ENCODE data around the gene CEP85L. TPM values are rescaled to one million over a fixed set of nuclear protein-coding genes. Genes with fewer than 3 reads are reported as not detected.

The CEP85L gene
- polyA plus RNA-seq, 1 of the 3 experiments (the other 2 are of a cell fraction): 1.1 TPM

- Histone ChIP-seq H4K20me1 (ENCODE audit: insufficient read depth) (no peaks in the 10 kb centered on the region), H3K9me2 (no peaks in the 10 kb centered on the region), H2AFZ (ENCODE audit: low read depth) (no peak overlapping the region), H3K9ac (no peak overlapping the region), H3K36me3 (replicated peaks in 1 of 2; ENCODE audit: control insufficient read depth in 1 of 2, insufficient read depth in 2 of 2, low read length in 1 of 2) (no peaks in the 10 kb centered on the region), H3K27ac (ENCODE audit: low read depth in 2 of 2, low read length in 1 of 2) (no peak overlapping the region), H3K79me2 (ENCODE audit: insufficient read depth) (no peaks in the 10 kb centered on the region), H3F3A (replicated peaks; ENCODE audit: insufficient read depth) (no peaks in the 10 kb centered on the region), H3K4me2 (no peak overlapping the region), H3K4me3 (ENCODE audit: low read depth in 2 of 2, low read length in 1 of 2) (no peak overlapping the region), H3K9me3 (no peaks in the 10 kb centered on the region), H3K4me1 (ENCODE audit: control insufficient read depth in 1 of 2, insufficient read depth in 2 of 2, low read depth in 1 of 2, low read length in 1 of 2) (no peaks in the 10 kb centered on the region), H3K27me3 (ENCODE audit: insufficient read depth) (no peaks in the 10 kb centered on the region)
- WGBS (ENCODE audit: low lambda C conversion rate): 33% methylated on average over 1 of the region's 1 CpG
- TF ChIP-seq NRF1 (IDR thresholded peaks at IDR 0.05; ENCODE audit: low read depth, low read length): no peak
- no peak for TF ChIP-seq FOXM1 (IDR thresholded peaks at IDR 0.05; ENCODE audit: low read depth)
- TF ChIP-seq ZBTB33 (IDR thresholded peaks at IDR 0.05; ENCODE audit: borderline replicate concordance, low read depth): no peak
- DNase-seq: no peak
- POLR2A ChIA-PET: no interaction called here
- CTCF ChIA-PET: no interaction called here
Observed at GRCh38 chr6:118678866-118679265, 27.5 kb upstream of the CEP85L start.

GRCh38 chr6:118677193-118677592, 25.8 kb upstream of the CEP85L start:
- Histone ChIP-seq H3K36me3 (replicated peaks in 1 of 2; ENCODE audit: control insufficient read depth in 1 of 2, insufficient read depth in 2 of 2, low read length in 1 of 2) (no peaks in the 10 kb centered on the region), H3K4me2 (no peak overlapping the region), H2AFZ (ENCODE audit: low read depth) (no peak overlapping the region), H3K4me1 (ENCODE audit: control insufficient read depth in 1 of 2, insufficient read depth in 2 of 2, low read depth in 1 of 2, low read length in 1 of 2) (no peaks in the 10 kb centered on the region), H3F3A (replicated peaks; ENCODE audit: insufficient read depth) (no peaks in the 10 kb centered on the region), H3K27me3 (ENCODE audit: insufficient read depth) (no peaks in the 10 kb centered on the region), H3K9ac (no peak overlapping the region), H3K79me2 (ENCODE audit: insufficient read depth) (no peaks in the 10 kb centered on the region), H3K9me3 (no peaks in the 10 kb centered on the region), H4K20me1 (ENCODE audit: insufficient read depth) (no peaks in the 10 kb centered on the region), H3K27ac (ENCODE audit: low read depth in 2 of 2, low read length in 1 of 2) (no peak overlapping the region), H3K9me2 (no peaks in the 10 kb centered on the region), H3K4me3 (ENCODE audit: low read depth in 2 of 2, low read length in 1 of 2) (no peak overlapping the region)
- WGBS (ENCODE audit: low lambda C conversion rate): 79% methylated on average over 4 of the region's 4 CpGs
- ChIA-PET CTCF (interaction anchor here (1.3 kb wide), 1 partner anchor 100 kb away, joined by 3 read pairs; no protein-coding TSS in a partner anchor), POLR2A (no interaction called here)
- no peak for DNase-seq
- TF ChIP-seq, protein P1, sequence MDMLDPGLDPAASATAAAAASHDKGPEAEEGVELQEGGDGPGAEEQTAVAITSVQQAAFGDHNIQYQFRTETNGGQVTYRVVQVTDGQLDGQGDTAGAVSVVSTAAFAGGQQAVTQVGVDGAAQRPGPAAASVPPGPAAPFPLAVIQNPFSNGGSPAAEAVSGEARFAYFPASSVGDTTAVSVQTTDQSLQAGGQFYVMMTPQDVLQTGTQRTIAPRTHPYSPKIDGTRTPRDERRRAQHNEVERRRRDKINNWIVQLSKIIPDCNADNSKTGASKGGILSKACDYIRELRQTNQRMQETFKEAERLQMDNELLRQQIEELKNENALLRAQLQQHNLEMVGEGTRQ (IDR thresholded peaks at IDR 0.05; ENCODE audit: borderline replicate concordance, low read depth, low read length): no peak
- TF ChIP-seq, protein P2, sequence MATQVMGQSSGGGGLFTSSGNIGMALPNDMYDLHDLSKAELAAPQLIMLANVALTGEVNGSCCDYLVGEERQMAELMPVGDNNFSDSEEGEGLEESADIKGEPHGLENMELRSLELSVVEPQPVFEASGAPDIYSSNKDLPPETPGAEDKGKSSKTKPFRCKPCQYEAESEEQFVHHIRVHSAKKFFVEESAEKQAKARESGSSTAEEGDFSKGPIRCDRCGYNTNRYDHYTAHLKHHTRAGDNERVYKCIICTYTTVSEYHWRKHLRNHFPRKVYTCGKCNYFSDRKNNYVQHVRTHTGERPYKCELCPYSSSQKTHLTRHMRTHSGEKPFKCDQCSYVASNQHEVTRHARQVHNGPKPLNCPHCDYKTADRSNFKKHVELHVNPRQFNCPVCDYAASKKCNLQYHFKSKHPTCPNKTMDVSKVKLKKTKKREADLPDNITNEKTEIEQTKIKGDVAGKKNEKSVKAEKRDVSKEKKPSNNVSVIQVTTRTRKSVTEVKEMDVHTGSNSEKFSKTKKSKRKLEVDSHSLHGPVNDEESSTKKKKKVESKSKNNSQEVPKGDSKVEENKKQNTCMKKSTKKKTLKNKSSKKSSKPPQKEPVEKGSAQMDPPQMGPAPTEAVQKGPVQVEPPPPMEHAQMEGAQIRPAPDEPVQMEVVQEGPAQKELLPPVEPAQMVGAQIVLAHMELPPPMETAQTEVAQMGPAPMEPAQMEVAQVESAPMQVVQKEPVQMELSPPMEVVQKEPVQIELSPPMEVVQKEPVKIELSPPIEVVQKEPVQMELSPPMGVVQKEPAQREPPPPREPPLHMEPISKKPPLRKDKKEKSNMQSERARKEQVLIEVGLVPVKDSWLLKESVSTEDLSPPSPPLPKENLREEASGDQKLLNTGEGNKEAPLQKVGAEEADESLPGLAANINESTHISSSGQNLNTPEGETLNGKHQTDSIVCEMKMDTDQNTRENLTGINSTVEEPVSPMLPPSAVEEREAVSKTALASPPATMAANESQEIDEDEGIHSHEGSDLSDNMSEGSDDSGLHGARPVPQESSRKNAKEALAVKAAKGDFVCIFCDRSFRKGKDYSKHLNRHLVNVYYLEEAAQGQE (IDR thresholded peaks at IDR 0.05; ENCODE audit: low read depth, low read length): peak; percentile 89

All from SK-N-SH (cell line).